ENCODE results near the gene POP4.

DNA sequence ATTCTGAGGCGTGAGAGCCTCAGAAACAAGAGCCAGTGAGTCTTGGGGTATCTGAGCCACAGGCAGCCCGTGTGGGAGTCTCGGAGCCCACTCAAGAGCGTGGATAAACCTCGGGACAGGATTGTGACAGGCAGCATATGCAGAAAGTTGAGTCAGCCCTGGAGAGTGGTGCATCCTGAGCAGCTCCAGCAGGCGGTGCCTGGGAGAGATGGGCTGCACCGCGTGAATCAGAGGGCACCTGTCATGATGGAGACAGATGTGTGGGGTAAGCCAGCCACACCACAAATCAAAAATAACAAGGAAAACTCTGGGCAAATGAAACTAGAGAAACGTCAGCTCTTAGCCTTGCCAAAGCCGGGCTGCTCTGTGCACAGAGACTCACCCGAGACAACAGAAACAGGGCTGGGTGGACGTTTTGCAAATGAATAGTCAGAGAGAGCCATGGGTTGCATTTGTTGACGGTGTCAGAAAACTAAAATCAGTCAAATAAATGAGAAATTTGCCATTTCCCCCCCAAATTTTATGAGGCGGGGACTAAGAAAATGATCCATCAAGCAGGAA, 30.0 kb upstream of the POP4 start:
- TF ChIP-seq RAD21 (IDR thresholded peaks at IDR 0.05 in 1 of 2, conservative IDR thresholded peaks at IDR 0.05 in 1 of 2; ENCODE audit: low read depth in 2 of 2, low read length in 2 of 2): no peak
- TF ChIP-seq, protein P1, sequence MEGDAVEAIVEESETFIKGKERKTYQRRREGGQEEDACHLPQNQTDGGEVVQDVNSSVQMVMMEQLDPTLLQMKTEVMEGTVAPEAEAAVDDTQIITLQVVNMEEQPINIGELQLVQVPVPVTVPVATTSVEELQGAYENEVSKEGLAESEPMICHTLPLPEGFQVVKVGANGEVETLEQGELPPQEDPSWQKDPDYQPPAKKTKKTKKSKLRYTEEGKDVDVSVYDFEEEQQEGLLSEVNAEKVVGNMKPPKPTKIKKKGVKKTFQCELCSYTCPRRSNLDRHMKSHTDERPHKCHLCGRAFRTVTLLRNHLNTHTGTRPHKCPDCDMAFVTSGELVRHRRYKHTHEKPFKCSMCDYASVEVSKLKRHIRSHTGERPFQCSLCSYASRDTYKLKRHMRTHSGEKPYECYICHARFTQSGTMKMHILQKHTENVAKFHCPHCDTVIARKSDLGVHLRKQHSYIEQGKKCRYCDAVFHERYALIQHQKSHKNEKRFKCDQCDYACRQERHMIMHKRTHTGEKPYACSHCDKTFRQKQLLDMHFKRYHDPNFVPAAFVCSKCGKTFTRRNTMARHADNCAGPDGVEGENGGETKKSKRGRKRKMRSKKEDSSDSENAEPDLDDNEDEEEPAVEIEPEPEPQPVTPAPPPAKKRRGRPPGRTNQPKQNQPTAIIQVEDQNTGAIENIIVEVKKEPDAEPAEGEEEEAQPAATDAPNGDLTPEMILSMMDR (IDR thresholded peaks at IDR 0.05; ENCODE audit: control extremely low read depth in 1 of 3, insufficient read depth in 1 of 3, low read depth in 1 of 3, low read length in 3 of 3): peak in 2 of 3 experiments; percentile 20 to 25; a peak in 2 of 4 replicates
